D721Med (cell line): ENCODE results near the gene KCND3.

Experiments used
- DNase-seq: peaks from one replicate; pipeline ENCODE4 v3.0.0; 2011; ENCODE audit warnings: low spot score; ENCODE audit not compliant: insufficient read length
- FAIRE-seq: peaks from 2 replicates; lab custom pipeline; 2011; peaks lifted over from hg19 to GRCh38; lab: Jason Lieb, UNC
- TF ChIP-seq, protein P1 (sequence below): IDR thresholded peaks from 2 replicates; pipeline ENCODE4 v1.5.1; 2012; ENCODE audit warnings: mild to moderate bottlenecking, control low read depth; ENCODE audit not compliant: insufficient read depth; ENCODE audit errors: missing control alignments

Gene KCND3

DNA sequence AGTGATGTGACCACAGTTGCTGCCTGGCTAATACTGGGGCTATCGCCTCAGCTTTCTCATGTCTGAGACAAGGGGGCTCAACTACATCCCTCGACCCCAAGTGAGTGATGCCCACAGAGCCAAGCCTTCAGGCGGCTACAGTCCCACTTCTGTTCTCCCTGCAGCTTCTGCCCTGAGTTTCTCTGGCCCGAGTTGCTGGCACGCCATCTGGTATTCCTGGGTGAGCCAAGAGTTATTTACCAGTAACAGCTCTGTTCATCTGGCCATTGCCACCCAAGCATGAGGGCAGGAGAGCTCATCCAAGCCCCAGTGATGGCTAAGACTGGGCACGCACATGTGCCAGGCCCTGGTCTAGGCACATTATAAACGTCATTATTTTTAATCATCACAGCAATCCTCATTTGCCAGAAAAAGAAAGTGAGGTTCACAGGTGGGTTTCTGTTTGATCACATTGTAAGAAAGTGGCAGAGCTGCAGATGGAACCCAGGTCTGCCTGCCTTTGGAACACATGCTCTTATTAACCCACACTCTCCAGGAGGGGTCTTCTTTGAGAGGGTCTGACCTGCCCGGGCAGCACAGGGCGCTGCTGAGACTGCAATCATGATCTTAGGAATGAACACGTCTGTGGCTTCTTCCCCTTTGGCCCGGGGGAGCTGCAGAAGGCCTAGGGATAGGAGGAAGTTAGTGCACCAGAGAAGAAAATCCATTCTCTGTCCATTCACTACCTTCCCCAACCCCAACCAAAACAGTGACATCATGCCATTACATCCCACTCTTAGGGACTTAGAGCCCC lies 27.5 kb downstream of the KCND3 start:
- TF ChIP-seq, protein P1, sequence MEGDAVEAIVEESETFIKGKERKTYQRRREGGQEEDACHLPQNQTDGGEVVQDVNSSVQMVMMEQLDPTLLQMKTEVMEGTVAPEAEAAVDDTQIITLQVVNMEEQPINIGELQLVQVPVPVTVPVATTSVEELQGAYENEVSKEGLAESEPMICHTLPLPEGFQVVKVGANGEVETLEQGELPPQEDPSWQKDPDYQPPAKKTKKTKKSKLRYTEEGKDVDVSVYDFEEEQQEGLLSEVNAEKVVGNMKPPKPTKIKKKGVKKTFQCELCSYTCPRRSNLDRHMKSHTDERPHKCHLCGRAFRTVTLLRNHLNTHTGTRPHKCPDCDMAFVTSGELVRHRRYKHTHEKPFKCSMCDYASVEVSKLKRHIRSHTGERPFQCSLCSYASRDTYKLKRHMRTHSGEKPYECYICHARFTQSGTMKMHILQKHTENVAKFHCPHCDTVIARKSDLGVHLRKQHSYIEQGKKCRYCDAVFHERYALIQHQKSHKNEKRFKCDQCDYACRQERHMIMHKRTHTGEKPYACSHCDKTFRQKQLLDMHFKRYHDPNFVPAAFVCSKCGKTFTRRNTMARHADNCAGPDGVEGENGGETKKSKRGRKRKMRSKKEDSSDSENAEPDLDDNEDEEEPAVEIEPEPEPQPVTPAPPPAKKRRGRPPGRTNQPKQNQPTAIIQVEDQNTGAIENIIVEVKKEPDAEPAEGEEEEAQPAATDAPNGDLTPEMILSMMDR = no peak
- DNase-seq = no peak
- no peak for FAIRE-seq

DNA sequence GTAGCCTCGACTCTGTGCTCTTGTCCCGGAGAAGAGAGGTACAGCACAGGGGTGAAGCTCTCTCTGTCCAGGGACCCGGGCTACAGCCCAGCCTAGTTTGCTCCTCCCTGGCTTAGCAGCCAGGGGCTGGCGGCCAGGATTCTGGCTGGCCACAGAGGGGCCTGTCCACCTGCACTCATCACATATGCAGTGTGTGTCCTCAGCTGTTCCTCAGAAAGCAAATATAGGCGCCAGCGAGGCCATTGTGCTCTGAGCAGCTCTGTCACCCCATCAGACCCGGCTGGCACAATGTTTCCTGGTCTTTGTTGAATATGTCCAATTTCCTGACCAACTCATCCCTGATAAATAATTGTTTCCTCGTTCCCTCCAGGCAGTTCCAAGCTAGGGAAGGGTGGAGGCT lies 28.5 kb downstream of the KCND3 start:
- DNase-seq = no peak
- TF ChIP-seq, protein P1 = no peak
- FAIRE-seq = no peak

DNA sequence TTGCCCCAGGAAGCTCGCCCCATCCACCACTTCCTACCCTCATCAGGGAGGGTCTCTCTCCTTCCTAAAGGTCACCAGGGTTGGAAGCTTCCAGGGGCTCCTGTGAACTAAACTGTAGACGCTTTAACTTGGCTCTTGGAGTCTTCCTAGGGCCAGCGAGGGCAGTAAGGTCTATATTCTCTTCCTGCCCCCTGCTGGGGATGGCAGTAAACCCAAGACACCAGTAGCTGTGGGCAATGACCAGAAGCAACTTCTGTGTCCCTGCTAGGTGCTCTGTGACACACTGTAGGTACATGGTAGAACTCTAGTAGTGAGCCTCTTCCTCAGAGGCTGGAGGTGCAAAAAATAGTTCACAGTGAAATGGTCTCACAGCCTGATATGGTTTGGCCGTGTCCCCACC lies 30.0 kb downstream of the KCND3 start:
- FAIRE-seq = no peak
- TF ChIP-seq, protein P1 = no peak
- no peak for DNase-seq

DNA sequence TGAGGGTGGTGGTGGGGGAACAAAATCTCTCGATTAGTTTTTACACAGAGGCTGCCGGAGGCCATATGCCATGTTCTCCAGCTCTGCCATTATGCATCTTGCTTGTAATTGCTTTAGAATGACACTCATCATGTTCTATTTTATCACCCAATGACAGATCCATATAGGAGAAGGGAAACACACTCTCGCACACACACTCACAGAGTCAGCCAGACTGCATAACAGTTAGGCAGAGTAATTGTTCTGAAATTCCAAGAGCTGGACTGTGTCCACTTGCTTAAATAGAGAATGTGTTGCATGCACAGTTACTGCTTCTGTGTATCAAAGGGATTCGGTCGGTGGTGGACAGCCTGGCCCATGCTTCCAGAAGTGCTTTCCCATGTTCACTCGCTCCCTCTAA lies 30.6 kb downstream of the KCND3 start:
- FAIRE-seq = no peak
- no peak for DNase-seq
- TF ChIP-seq, protein P1 = no peak

DNA sequence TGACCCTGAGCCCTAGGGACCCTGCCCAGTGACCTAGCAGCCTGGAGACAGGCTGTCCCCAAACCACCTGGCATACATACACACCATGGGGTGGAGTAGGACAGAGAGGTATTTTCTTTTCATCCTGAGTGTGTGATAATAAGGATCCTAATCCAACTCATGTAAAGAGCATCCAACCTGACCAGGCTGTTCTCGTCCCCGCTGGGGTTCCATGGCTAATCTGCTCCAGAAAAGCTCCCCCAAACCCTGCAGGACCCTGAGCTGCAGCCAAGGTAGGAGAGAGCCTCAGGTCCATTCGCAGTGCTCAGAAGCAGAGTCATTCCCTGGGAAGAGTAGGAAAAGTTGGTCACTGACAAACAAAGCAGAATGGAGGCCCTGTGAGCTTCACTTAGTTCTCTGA lies 31.4 kb downstream of the KCND3 start:
- TF ChIP-seq, protein P1 = no peak
- no peak for FAIRE-seq
- no peak for DNase-seq

DNA sequence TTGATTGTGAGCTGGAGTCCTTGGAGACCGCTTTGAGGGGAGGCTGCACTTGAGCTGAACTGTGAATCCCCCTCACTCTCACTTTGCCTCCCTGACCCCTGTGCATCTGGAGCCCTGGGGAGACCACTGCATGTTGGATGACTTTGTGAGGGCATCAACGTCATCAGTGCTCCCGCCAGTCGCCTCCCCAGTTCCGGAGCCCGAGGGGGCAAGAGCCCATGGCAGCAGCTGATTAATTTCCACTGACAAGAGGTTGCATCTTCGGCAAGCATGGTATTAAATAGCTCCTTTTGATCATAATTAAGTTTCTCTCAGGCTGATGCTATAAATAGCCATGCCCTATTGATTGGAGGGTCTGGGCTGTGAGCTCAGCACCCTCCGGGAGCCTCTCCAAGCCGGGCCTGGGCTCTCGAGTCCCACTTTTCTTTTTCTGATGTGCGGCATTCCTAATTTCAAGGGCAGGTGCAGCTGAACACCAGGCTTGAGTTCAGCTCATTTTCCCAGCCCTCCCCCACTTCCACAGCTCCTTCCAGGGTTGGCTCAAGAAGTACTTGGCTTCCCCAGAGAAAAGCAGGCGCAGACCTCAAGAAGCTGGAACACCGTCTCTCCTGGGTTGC lies 33.2 kb downstream of the KCND3 start:
- TF ChIP-seq, protein P1 = no peak
- FAIRE-seq = no peak
- DNase-seq = no peak

DNA sequence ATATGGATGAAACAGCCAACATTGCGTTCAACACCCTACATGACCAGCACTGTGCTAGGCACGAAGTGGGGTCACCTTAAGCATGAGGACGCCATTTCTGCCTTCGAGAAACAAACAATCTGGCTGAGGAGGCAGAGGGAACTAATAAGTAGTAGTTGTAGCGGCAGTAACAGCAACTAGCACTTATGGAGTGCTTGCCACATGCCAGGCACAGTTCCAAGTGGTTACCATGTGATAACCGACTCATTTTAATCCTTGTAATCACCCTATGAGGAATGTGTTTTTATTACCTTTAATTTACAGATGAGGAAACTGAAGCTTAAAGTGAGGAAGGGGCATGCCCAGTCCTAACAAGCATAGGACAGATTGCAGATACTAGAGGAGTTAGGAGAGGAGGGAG lies 33.7 kb downstream of the KCND3 start:
- no peak for FAIRE-seq
- TF ChIP-seq, protein P1 = no peak

More for the DNA sequence above, 33.7 kb downstream of the KCND3 start:
- no peak for DNase-seq
